K562 (cell line): ENCODE results near the gene CENPU. TPM values are rescaled to one million over a fixed set of nuclear protein-coding genes. Genes with fewer than 3 reads are reported as not detected.

Source experiments
- AFF1 ChIP-seq, 2 experiments: fragments of 450-650 bp; IDR thresholded peaks; 2 replicates each; pipeline ENCODE4 v1.6.1; 2018; ENCODE audit warnings: mild to moderate bottlenecking in 2 of 2, low read depth in 1 of 2; ENCODE audit not compliant: partially characterized antibody in 2 of 2
- ARID1B ChIP-seq: fragments of 450-650 bp; IDR thresholded peaks from 2 replicates; pipeline ENCODE4 v1.6.1; 2016; ENCODE audit warnings: antibody characterized with exemption, mild to moderate bottlenecking, inconsistent platforms
- ARID2 ChIP-seq: fragments of 450-650 bp; IDR thresholded peaks from 2 replicates; pipeline ENCODE4 v1.6.1; 2017; ENCODE audit warnings: antibody characterized with exemption, mild to moderate bottlenecking
- ATF3 ChIP-seq, 2 experiments: fragments of 450-650 bp in 1 of 2; sonication (generic) in 1 of 2; formaldehyde crosslinking in 1 of 2; IDR thresholded peaks in 1 of 2; conservative IDR thresholded peaks in 1 of 2; 2 replicates each; pipeline versions ENCODE4 v1.6.1 to v1.8.1; 2016 to 2023; ENCODE audit warnings: mild to moderate bottlenecking in 2 of 2, moderate library complexity in 2 of 2, inconsistent platforms in 1 of 2, missing genetic modification reagents in 1 of 2
- IRF1 ChIP-seq: sonication (generic); formaldehyde crosslinking; IDR thresholded peaks from 2 replicates; pipeline ENCODE4 v1.8.0; 2022; ENCODE audit warnings: missing genetic modification reagents, mild to moderate bottlenecking, borderline replicate concordance
- L3MBTL2 ChIP-seq: fragments of 450-650 bp; IDR thresholded peaks from 2 replicates; pipeline ENCODE4 v1.6.1; 2016; ENCODE audit warnings: mild to moderate bottlenecking, moderate library complexity
- LEF1 ChIP-seq: fragments of 450-650 bp; IDR thresholded peaks from 2 replicates; pipeline ENCODE4 v1.6.1; 2016; ENCODE audit warnings: mild to moderate bottlenecking
- MAFF ChIP-seq: IDR thresholded peaks from 2 replicates; pipeline ENCODE4 v1.6.1; 2012; ENCODE audit warnings: low read length, improper control_type of control experiment
- MAFK ChIP-seq: IDR thresholded peaks from 2 replicates; pipeline ENCODE4 v1.6.1; 2011; ENCODE audit warnings: low read length, improper control_type of control experiment
- MEIS2 ChIP-seq: fragments of 450-650 bp; IDR thresholded peaks from 2 replicates; pipeline ENCODE4 v1.6.1; 2014; ENCODE audit warnings: mild to moderate bottlenecking; ENCODE audit not compliant: partially characterized antibody
- NCOA4 ChIP-seq: fragments of 450-650 bp; IDR thresholded peaks from 2 replicates; pipeline ENCODE4 v1.6.1; 2018; ENCODE audit warnings: mild to moderate bottlenecking; ENCODE audit not compliant: partially characterized antibody
- NFYB ChIP-seq: IDR thresholded peaks from 2 replicates; pipeline ENCODE4 v1.6.1; 2011; ENCODE audit warnings: mild to moderate bottlenecking, moderate library complexity; ENCODE audit not compliant: insufficient read length; ENCODE audit errors: extremely low read depth
- PRMT5 ChIP-seq: sonication (generic); formaldehyde crosslinking; IDR thresholded peaks from 2 replicates; pipeline ENCODE4 v1.5.0; 2020; ENCODE audit warnings: missing genetic modification reagents
- RBM25 ChIP-seq: fragments of 200-400 bp; formaldehyde crosslinking; IDR thresholded peaks from 2 replicates; pipeline ENCODE4 v1.6.1; 2018; ENCODE audit warnings: low read length, low read depth, moderate library complexity; ENCODE audit not compliant: severe bottlenecking
- TFAM ChIP-seq: fragments of 250-450 bp; sonication (Bioruptor Pico); conservative IDR thresholded peaks from 2 replicates; pipeline ENCODE4 v1.5.0; 2021; ENCODE audit warnings: mild to moderate bottlenecking, moderate library complexity
- UBTF ChIP-seq, 2 experiments: IDR thresholded peaks; 2 replicates each; pipeline ENCODE4 v1.6.1; 2012; ENCODE audit warnings: improper control_type of control experiment in 2 of 2, low read depth in 2 of 2, low read length in 2 of 2, borderline replicate concordance in 1 of 2
- ZNF778 ChIP-seq: fragments of 450-650 bp; formaldehyde crosslinking; IDR thresholded peaks from 2 replicates; pipeline ENCODE4 v1.4.0; 2020; ENCODE audit warnings: mild to moderate bottlenecking, moderate library complexity
- polyA plus RNA-seq, 8 experiments: library from polyadenylated mRNA; depleted of rRNA in 4 of 8; stranded (reverse) in 5 of 8; unstranded in 3 of 8; fragments of >200 nt; fragmentation: Nextera tagmentation in 2 of 8; fragmentation: Illumina TruSeq in 1 of 8; extraction: Ambion mirVana in 2 of 8; extraction: Trizol in 1 of 8; gene quantifications; 2 replicates each; pipeline versions ENCODE4 v1.2.1 to v1.2.3, GENCODE V29; 2011 to 2014; ENCODE audit warnings: inconsistent platforms in 1 of 8, missing spikeins in 1 of 8
- total RNA-seq, 7 experiments: library from RNA; depleted of rRNA in 6 of 7; stranded (reverse); fragments of >200 nt in 6 of 7; fragmentation: Illumina TruSeq in 2 of 7; extraction: Trizol in 2 of 7; gene quantifications; 2 replicates each; pipeline versions ENCODE4 v1.2.1 to v1.2.3, GENCODE V29; 2011 to 2021; ENCODE audit warnings: low replicate concordance in 1 of 7

CENPU gene
- total and polyA plus RNA-seq, 9 of the 15 experiments (the other 6 are each of a cell fraction or from before 2014, with no cell fraction given): 39.4 to 98.7 (median 84.3) TPM

GRCh38 chr4:184733654-184734524, at the start of gene CENPU (continued):
- TF ChIP-seq TFAM (CRISPR knock-in tag): no peak
- TF ChIP-seq UBTF (IDR thresholded peaks at IDR 0.05; ENCODE audit: borderline replicate concordance in 1 of 2, low read depth in 2 of 2, low read length in 2 of 2): 0 out of 4 replicates have a peak, but pooled peaks of 1 of the 2 experiments have one; percentile 35
- peak; percentile 91 for TF ChIP-seq L3MBTL2
- TF ChIP-seq PRMT5: no peak
- TF ChIP-seq AFF1 (IDR thresholded peaks at IDR 0.05; ENCODE audit: low read depth in 1 of 2, partially characterized antibody in 2 of 2): no peak
- no peak for TF ChIP-seq ARID2
- TF ChIP-seq IRF1 (CRISPR knock-in tag): no peak
- TF ChIP-seq MAFF: 0 out of 2 replicates have a peak, but pooled peaks have one; percentile 1
- TF ChIP-seq ARID1B: peak; percentile 69
- TF ChIP-seq MEIS2: peak; percentile 88
- no peak for TF ChIP-seq ZNF778 (CRISPR knock-in tag)
- TF ChIP-seq RBM25: peak; percentile 75
- TF ChIP-seq NFYB: peak; percentile 60
- 0 out of 2 replicates have a peak, but pooled peaks have one; percentile 34 for TF ChIP-seq ATF3 (IDR thresholded peaks at IDR 0.05)
- peak; percentile 81 for TF ChIP-seq ATF3 (CRISPR knock-in tag; conservative IDR thresholded peaks at IDR 0.05)
- TF ChIP-seq NCOA4: no peak
- TF ChIP-seq LEF1: 0 out of 2 replicates have a peak, but pooled peaks have one; percentile 24
- peak; percentile 33; the same call in 1 of the 2 replicates for TF ChIP-seq MAFK
